GM19468 (cell line): ENCODE measurements around the gene PDIA5.

Experiments used
- ATAC-seq: cut with Tn5 transposase; IDR thresholded peaks from one replicate; pipeline ENCODE4 v1.9.1; 2021; ENCODE audit warnings: mild to moderate bottlenecking, moderate library complexity, moderate number of reproducible peaks; ENCODE audit not compliant: unreplicated experiment; ENCODE audit errors: extremely low read depth

Gene PDIA5

GRCh38 chr3:123068601-123069381, 2.0 kb downstream of the PDIA5 start:
- ATAC-seq = no peak

- no peak for ATAC-seq
Observed at GRCh38 chr3:123070510-123070909, 3.7 kb downstream of the PDIA5 start.

GRCh38 chr3:123071146-123071545, 4.3 kb downstream of the PDIA5 start:
- no peak for ATAC-seq

GRCh38 chr3:123071581-123071980, 4.8 kb downstream of the PDIA5 start:
- no peak for ATAC-seq

GRCh38 chr3:123072152-123072551, 5.3 kb downstream of the PDIA5 start:
- no peak for ATAC-seq

- ATAC-seq = no peak
Observed at GRCh38 chr3:123072564-123072963, 5.7 kb downstream of the PDIA5 start.

- no peak for ATAC-seq
Observed at GRCh38 chr3:123075359-123075758, 8.5 kb downstream of the PDIA5 start.

- no peak for ATAC-seq
Observed at GRCh38 chr3:123076112-123076495, 9.3 kb downstream of the PDIA5 start.

- ATAC-seq = no peak
Observed at GRCh38 chr3:123076496-123077418, 9.9 kb downstream of the PDIA5 start.

- ATAC-seq = no peak
Observed at GRCh38 chr3:123078101-123078500, 11.3 kb downstream of the PDIA5 start.

GRCh38 chr3:123080864-123081562, 14.2 kb downstream of the PDIA5 start:
- no peak for ATAC-seq

- no peak for ATAC-seq
Observed at GRCh38 chr3:123081718-123082369, 15.0 kb downstream of the PDIA5 start.

- no peak for ATAC-seq
Observed at GRCh38 chr3:123082370-123083065, 15.7 kb downstream of the PDIA5 start.

GRCh38 chr3:123083383-123084124, 16.7 kb downstream of the PDIA5 start:
- ATAC-seq = no peak

GRCh38 chr3:123084192-123084591, 17.4 kb downstream of the PDIA5 start:
- no peak for ATAC-seq

- no peak for ATAC-seq
Observed at GRCh38 chr3:123084738-123085237, 18.0 kb downstream of the PDIA5 start.

GRCh38 chr3:123085293-123085931, 18.6 kb downstream of the PDIA5 start:
- no peak for ATAC-seq

- ATAC-seq = no peak
Observed at GRCh38 chr3:123085932-123086627, 19.3 kb downstream of the PDIA5 start.
